CD14-positive monocyte (primary cell): Measurements from ENCODE around the gene CELF5. TPM values are rescaled to one million over a fixed set of nuclear protein-coding genes. Genes with fewer than 3 reads are reported as not detected.

Experiments used
- DNase-seq, 3 donors: peaks; one replicate each; pipeline ENCODE4 v3.0.0-alpha.2; 2011 to 2022
- H2AFZ ChIP-seq: 2 replicates; pipeline ENCODE4 v1.6.0; 2012; ENCODE audit warnings: mild to moderate bottlenecking, low read depth, low read length, inconsistent platforms; ENCODE audit not compliant: insufficient read depth, poor library complexity, severe bottlenecking
- H3K27ac ChIP-seq, 2 donors: 1 replicate in 1 of 2; 2 replicates in 1 of 2; pipeline ENCODE4 v1.5.1; 2012 to 2013; ENCODE audit warnings: low read length in 2 of 2, control low read depth in 1 of 2, inconsistent platforms in 1 of 2, low read depth in 1 of 2, mild to moderate bottlenecking in 1 of 2
- H3K27me3 ChIP-seq, 2 donors: one replicate each; pipeline versions ENCODE4 v1.6.0 to v1.6.1; 2011 to 2013; ENCODE audit warnings: low read length in 2 of 2; ENCODE audit not compliant: control insufficient read depth in 2 of 2, insufficient read depth in 2 of 2
- H3K36me3 ChIP-seq, 2 donors: replicated peaks in 1 of 2; 1 replicate in 1 of 2; 2 replicates in 1 of 2; pipeline versions ENCODE4 v1.5.1 to v1.6.1; 2012 to 2013; ENCODE audit warnings: low read length in 2 of 2, control low read depth in 1 of 2, inconsistent platforms in 1 of 2, mild to moderate bottlenecking in 1 of 2; ENCODE audit not compliant: insufficient read depth in 2 of 2, control insufficient read depth in 1 of 2
- H3K4me1 ChIP-seq, 2 donors: 1 replicate in 1 of 2; 2 replicates in 1 of 2; pipeline versions ENCODE4 v1.5.1 to v1.6.1; 2012 to 2013; ENCODE audit warnings: low read length in 2 of 2, control low read depth in 1 of 2, inconsistent platforms in 1 of 2, mild to moderate bottlenecking in 1 of 2, moderate library complexity in 1 of 2; ENCODE audit not compliant: insufficient read depth in 2 of 2, control insufficient read depth in 1 of 2
- H3K4me2 ChIP-seq: replicated peaks from 2 replicates; pipeline ENCODE3; 2012; ENCODE audit warnings: low read length, moderate library complexity, mild to moderate bottlenecking; ENCODE audit not compliant: poor library complexity, severe bottlenecking; ENCODE audit errors: extremely low read depth
- H3K4me3 ChIP-seq, 3 experiments: fragments of 200-600 bp in 1 of 3; sonication (generic) in 1 of 3; replicated peaks in 1 of 3; 1 replicate in 2 of 3; 2 replicates in 1 of 3; pipeline ENCODE4 v1.5.1; 2011 to 2013; ENCODE audit warnings: low read length in 3 of 3, mild to moderate bottlenecking in 3 of 3, control low read depth in 2 of 3, low read depth in 2 of 3, inconsistent platforms in 1 of 3, moderate library complexity in 1 of 3
- H3K79me2 ChIP-seq: 2 replicates; pipeline ENCODE4 v1.6.0; 2012; ENCODE audit warnings: mild to moderate bottlenecking, control low read depth, inconsistent platforms, low read length, moderate library complexity; ENCODE audit not compliant: insufficient read depth
- H3K9ac ChIP-seq: 2 replicates; pipeline ENCODE4 v1.6.0; 2017; ENCODE audit warnings: low read length, mild to moderate bottlenecking; ENCODE audit not compliant: insufficient read depth, poor library complexity, severe bottlenecking
- H3K9me3 ChIP-seq, 2 donors: replicated peaks in 1 of 2; 1 replicate in 1 of 2; 2 replicates in 1 of 2; pipeline versions ENCODE4 v1.5.1 to v1.6.1; 2012 to 2013; ENCODE audit warnings: low read length in 2 of 2, control low read depth in 1 of 2; ENCODE audit not compliant: control insufficient read depth in 1 of 2, insufficient read depth in 1 of 2
- H4K20me1 ChIP-seq: 2 replicates; pipeline ENCODE4 v1.6.0; 2012; ENCODE audit warnings: mild to moderate bottlenecking, low read length, control low read depth, moderate library complexity; ENCODE audit not compliant: insufficient read depth
- H3K27ac Mint-ChIP-seq, 7 donors: one replicate each; pipeline ENCODE4 v1.8.0; 2020; ENCODE audit warnings: mild to moderate bottlenecking in 7 of 7, mixed read lengths in 7 of 7, moderate library complexity in 6 of 7, inconsistent platforms in 2 of 7
- H3K27me3 Mint-ChIP-seq, 3 donors: one replicate each; pipeline ENCODE4 v1.8.0; 2021 to 2022; ENCODE audit warnings: low read depth in 3 of 3, mild to moderate bottlenecking in 3 of 3, mixed read lengths in 3 of 3, moderate library complexity in 3 of 3, inconsistent platforms in 1 of 3
- H3K36me3 Mint-ChIP-seq, 2 donors: one replicate each; pipeline ENCODE4 v1.8.0; 2020; ENCODE audit warnings: mixed read lengths in 2 of 2, inconsistent platforms in 1 of 2, mild to moderate bottlenecking in 1 of 2
- H3K4me1 Mint-ChIP-seq: one replicate; pipeline ENCODE4 v1.8.0; 2020; ENCODE audit warnings: mild to moderate bottlenecking, mixed read lengths
- H3K4me3 Mint-ChIP-seq, 2 donors: one replicate each; pipeline ENCODE4 v1.8.0; 2020; ENCODE audit warnings: mild to moderate bottlenecking in 2 of 2, mixed read lengths in 2 of 2, moderate library complexity in 1 of 2
- H3K9me3 Mint-ChIP-seq, 7 donors: one replicate each; pipeline ENCODE4 v1.8.0; 2020 to 2022; ENCODE audit warnings: mixed read lengths in 7 of 7, mild to moderate bottlenecking in 6 of 7, moderate library complexity in 6 of 7, inconsistent platforms in 2 of 7
- CTCF ChIP-seq: fragments of 200-600 bp; IDR thresholded peaks from one replicate; pipeline ENCODE4 v1.8.0; 2022; ENCODE audit warnings: antibody characterized with exemption, mild to moderate bottlenecking
- whole genome bisulfite sequencing: methylation state at CpG from one replicate; pipeline ENCODE4 v1.1.5; 2013; ENCODE audit warnings: missing lambda C conversion rate; ENCODE audit not compliant: insufficient coverage; 5-methylcytosine and 5-hydroxymethylcytosine counted together
- intact Hi-C, 2 donors: fragments of 100-400 bp; cut with micrococcal nuclease; formaldehyde crosslinking; loops; one replicate each; pipeline versions ENCODE4 v1.15.0 to v1.15.1; 2023
- polyA plus RNA-seq, 3 donors: library from polyadenylated mRNA; depleted of rRNA in 1 of 3; unstranded in 2 of 3; stranded (reverse) in 1 of 3; fragments of 300-500 nt in 2 of 3; fragments of >200 nt in 1 of 3; fragmentation: Illumina TruSeq in 2 of 3; gene quantifications; 1 replicate in 2 of 3; 2 replicates in 1 of 3; pipeline ENCODE4 v1.2.3, GENCODE V29; 2012 to 2021

CELF5 gene
- polyA plus RNA-seq, 3 donors: not detected

GRCh38 chr19:3295581-3295980 is 71.1 kb downstream of the CELF5 start:
- peaks cover 10 to 11% of the 10 kb centered on the region in 2 donors for H3K9me3 ChIP-seq

GRCh38 chr19:3296034-3296433 is 71.6 kb downstream of the CELF5 start:
- Histone ChIP-seq H3K27ac (no peak overlapping the region), H3K9ac (no peak overlapping the region), H3K4me1 (no peaks in the 10 kb centered on the region), H4K20me1 (no peaks in the 10 kb centered on the region), H3K79me2 (no peaks in the 10 kb centered on the region), H2AFZ (no peak overlapping the region), H3K36me3 (no peaks in the 10 kb centered on the region), H3K4me2 (no peak overlapping the region), H3K4me3 (no peak overlapping the region), H3K9me3 (peaks cover 10 to 11% of the 10 kb centered on the region in 2 donors), H3K27me3 (no peaks in the 10 kb centered on the region)
- Mint-ChIP-seq H3K4me1 (no peaks in the 10 kb centered on the region), H3K4me3 (no peak overlapping the region), H3K27ac (no peak overlapping the region), H3K27me3 (peaks cover 3 to 27% (median 5%) of the 10 kb centered on the region in 3 donors), H3K36me3 (no peaks in the 10 kb centered on the region), H3K9me3 (peaks cover 9 to 16% (median 10%) of the 10 kb centered on the region in 7 donors)
- TF ChIP-seq CTCF: no peak
- no CpG with 5 or more reads among the region's 9 CpGs for WGBS
- intact Hi-C loops: no loop called here
- DNase-seq: no peak

More at GRCh38 chr19:3295581-3295980, 71.1 kb downstream of the CELF5 start:
- no peaks in the 10 kb centered on the region for H3K36me3 ChIP-seq
- no peak overlapping the region for H2AFZ ChIP-seq
- Mint-ChIP-seq H3K4me3 (no peak overlapping the region), H3K27me3 (peaks cover 2 to 30% (median 6%) of the 10 kb centered on the region in 3 donors), H3K4me1 (no peaks in the 10 kb centered on the region), H3K36me3 (no peaks in the 10 kb centered on the region), H3K27ac (no peak overlapping the region), H3K9me3 (peaks cover 9 to 16% (median 10%) of the 10 kb centered on the region in 7 donors)
- H3K27me3 ChIP-seq: no peaks in the 10 kb centered on the region
- H3K9ac ChIP-seq: no peak overlapping the region
- no peak for TF ChIP-seq CTCF
- no peaks in the 10 kb centered on the region for H3K4me1 ChIP-seq
- no peak overlapping the region for H3K4me2 ChIP-seq
- H3K27ac ChIP-seq: no peak overlapping the region
- intact Hi-C loops: no loop called here
- H3K4me3 ChIP-seq: no peak overlapping the region
- H4K20me1 ChIP-seq: no peaks in the 10 kb centered on the region
- DNase-seq: no peak
- 82% methylated on average over 6 of the region's 14 CpGs for WGBS
- H3K79me2 ChIP-seq: no peaks in the 10 kb centered on the region
